Measurements from ENCODE around the gene MIPOL1.
A peak's percentile ranks its signal among the peaks of the same experiment; 100 is the strongest.
"Not testable (repeated sequence)": the region's sequence is repeated elsewhere in the genome, so short reads cannot be mapped to it uniquely, and the experiment has no call there.

The MIPOL1 gene

GRCh38 chr14:37236044-37236443 lies 38.3 kb downstream of the MIPOL1 start:
- DNase-seq, result not testable (repeated sequence)

- no peak for DNase-seq
These were observed 39.4 kb downstream of the MIPOL1 start for GRCh38 chr14:37237094-37237493.

DNA sequence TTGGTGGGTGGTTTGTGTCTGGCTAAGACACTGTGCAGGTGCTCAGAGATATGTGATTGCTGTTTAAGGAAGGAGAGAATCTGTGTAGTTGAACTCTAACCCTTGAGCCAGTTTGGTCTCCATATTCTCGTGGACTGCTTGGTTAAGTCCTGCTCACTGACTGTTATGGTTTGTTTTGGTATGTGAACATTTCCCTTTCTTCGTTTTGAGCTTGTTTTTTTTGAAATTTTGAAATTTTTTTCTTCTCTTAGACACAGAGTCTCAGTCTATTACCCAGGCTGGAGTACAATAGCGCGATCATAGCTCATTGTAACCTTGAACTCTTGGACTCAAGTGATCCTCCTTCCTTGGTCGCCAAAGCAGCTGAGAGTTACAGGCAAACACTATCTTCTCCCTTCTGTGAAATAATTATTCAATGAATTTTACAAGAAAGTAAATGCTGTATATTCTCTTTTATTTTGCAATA lies 40.0 kb downstream of the MIPOL1 start:
- no peak for DNase-seq

DNA sequence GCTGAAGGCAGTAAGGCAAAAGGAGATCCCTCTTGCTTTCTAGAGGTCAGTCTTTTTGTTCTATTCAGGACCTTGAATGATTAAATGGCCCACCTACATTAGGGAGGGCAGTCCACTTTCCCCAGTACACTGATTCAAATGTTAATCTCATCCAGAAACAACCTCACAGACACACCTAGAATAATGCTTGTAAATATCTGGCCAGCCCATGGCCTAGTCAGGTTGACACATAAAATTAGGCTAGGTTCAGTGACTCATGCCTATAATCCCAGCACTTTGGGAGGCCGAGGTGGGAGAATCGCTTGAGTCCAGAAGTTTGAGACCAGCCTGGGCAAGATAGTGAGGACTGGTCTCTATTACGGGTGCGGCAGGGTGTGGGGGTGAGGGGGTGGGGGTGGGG lies 43.5 kb downstream of the MIPOL1 start:
- DNase-seq, result no peak

DNA sequence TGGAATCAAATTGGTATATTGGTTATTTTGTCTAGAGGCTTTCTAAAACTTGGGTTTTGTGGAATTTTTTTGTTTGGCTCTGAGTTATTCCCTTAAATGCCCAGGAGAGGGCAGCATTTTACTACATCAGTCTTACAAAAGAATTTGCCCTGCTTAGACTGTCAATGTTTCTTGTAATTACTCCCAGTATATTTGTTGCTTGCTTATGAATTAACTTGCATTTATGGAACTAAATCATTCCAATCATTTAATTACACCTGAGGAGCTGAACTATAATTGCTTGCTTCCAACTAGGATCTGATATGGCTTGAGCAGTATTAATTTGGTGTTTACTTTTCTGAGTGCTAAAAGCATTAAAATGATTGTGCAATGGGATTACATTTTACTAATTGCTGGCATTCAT lies 48.7 kb downstream of the MIPOL1 start:
- DNase-seq, result peak; percentile 8

DNA sequence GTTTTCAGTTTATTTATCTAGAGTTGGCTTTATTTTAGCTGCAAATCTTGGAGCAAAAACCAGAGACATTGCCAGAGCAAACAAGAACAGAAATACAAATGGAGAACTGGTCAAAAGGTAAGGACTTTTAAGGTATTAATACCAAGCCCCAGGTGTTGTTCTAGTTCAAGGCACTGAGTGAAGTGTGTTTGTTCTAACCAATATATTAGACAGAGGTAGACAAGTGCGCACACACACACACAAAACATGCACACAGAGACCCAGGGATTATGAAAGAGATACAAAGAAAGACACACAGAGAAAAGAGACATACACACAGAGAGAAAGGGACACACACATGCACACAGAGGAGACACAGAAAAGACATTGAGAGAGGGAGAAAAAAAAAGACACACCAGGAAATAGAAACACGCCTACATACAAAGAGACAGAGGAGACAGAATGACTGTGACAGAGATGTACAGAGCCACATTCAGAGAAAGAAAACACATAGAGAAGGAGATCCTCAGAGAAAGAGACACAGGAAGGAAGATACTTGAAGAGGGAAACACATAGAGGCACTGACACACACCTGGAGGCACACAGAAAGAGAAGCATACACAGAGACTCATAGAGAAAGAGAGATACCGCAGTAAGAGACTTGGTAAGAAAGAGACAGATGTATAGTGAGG lies 50.2 kb downstream of the MIPOL1 start:
- DNase-seq, result no peak

DNA sequence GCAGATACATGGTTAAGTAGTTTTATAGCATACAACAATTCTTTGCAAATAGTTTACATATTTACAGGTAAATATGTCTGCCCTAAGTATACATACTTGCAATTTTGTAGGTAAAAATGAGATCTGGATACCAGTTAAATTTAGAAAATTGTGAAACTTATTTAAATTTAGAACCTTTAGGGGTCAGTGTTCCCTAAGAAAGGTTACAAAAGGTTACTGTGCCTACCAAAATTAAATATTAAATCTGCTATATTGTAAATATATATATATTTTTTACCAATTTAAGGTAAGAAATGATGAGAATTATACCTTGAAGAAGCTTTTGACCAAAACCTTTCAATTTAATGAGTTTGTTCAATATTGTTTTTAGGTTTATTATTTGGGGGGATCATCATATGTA lies 54.0 kb downstream of the MIPOL1 start:
- no peak for DNase-seq

GRCh38 chr14:37252434-37252833 lies 54.7 kb downstream of the MIPOL1 start:
- DNase-seq, result no peak

DNA sequence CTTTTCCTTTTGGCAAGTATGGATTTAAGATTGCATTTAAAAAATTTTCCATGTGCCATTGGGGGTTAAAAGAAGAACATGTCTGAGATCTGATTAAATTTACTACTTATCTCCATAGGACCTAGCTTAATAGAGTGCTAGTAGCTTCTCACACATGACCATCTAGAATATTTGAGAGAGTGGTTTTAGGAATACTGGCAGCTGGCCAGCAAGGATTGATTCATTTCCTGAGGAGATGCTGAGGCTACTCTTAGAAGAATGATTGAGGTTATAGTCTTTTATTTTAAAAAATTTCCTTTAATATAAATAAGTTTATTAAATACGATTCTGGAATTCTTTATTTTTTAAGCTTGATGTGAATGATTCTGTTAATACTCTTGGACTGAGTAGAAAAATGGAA lies 56.2 kb downstream of the MIPOL1 start:
- DNase-seq, result no peak

GRCh38 chr14:37254411-37254947 lies 56.7 kb downstream of the MIPOL1 start:
- DNase-seq, result no peak

DNA sequence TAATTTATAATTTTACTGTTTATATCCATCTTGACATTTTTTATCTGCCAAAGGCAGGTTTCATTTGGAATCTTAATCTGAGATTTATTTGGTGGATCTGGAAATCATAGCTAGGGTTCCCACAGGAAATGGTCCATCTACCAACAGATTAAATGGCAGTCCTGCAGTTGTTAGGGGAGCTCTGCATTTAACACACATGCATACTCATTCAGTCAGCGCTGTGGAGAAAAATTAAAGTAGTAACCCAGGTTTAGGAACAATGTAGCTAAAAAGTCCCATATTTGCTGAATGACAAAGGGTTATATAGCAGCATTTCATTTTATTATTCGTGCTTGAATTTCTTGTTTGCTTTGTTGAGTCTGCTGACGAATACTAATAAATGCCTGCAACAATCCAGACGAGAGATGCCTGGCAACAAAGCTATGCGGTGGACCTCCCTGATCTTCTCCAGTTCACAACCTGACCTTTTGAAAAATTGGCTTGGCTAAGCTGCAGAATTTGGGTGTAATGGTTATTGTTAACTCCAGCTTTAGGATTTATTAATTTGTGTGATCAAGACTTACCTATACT lies 59.8 kb downstream of the MIPOL1 start:
- DNase-seq, result no peak

GRCh38 chr14:37262649-37263048 lies 64.9 kb downstream of the MIPOL1 start:
- DNase-seq, result no peak

DNA sequence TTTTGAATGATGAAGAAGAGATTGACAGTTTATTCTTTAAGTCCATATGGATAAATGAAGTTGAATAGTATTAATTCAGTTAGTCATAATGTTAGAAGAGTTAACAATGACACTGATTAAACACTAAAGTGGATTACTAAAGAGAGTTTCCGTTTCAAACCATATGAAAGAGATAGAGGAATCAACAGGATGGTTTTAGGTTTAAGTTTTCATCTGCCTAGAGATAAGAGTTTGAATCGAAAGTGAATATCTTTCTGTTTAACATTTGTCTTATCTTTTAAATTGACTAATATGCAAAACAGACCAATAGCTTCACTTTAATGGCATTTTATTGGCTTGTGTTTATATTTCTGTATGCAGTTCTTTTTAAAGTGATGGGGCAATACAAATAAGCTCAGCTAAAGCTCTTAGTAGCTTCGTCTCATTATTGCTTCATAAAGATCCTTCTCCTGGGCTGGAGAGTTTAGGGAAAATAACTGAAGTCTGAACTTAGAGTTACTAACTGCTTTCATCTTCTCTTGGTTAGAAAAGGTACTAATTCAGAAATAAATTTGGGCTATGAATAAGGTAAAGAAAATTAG lies 66.0 kb downstream of the MIPOL1 start:
- DNase-seq, result no peak

- no peak for DNase-seq
These were observed 71.1 kb downstream of the MIPOL1 start for GRCh38 chr14:37268788-37269187.

DNA sequence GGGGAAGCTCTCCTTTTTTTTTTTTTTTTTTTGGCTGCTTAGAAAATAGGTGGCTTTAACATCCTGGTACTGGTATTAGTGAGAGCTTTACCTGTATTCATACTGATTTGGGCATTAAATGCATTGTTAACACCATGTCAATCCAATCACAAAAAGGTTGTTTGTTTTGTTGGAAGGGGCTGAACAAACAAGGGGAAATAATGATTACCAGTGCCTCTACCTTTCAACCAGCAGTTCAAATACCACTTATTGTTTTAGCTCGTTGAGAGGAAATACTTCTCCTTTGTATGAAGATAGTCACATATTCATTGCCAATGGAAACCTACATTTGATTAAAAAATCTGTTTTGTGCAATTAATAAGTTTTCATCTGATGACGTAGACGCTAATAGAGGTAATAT lies 72.9 kb downstream of the MIPOL1 start:
- DNase-seq, result no peak

- DNase-seq, result no peak
These were observed 74.8 kb downstream of the MIPOL1 start for GRCh38 chr14:37272569-37272968.

DNA sequence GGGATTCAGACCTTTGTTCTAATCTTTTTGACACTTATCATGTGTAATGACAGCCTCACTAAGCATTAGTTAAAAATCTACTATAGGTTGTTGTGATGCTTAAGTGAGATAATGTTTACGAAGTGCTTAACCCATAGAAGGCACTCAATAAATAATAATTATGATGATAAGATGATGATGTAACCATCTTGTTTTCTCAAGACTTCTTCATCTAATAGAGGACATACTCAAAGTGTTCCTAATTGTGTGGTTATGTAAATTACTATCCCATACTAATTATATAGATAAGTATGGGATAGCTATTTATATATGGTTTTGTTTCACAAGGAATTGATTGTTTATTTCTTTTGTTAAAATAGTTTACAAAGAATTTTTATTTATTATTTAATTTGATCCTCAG lies 76.9 kb downstream of the MIPOL1 start:
- no peak for DNase-seq

- DNase-seq, result no peak
These were observed 78.2 kb downstream of the MIPOL1 start for GRCh38 chr14:37275963-37276362.

DNA sequence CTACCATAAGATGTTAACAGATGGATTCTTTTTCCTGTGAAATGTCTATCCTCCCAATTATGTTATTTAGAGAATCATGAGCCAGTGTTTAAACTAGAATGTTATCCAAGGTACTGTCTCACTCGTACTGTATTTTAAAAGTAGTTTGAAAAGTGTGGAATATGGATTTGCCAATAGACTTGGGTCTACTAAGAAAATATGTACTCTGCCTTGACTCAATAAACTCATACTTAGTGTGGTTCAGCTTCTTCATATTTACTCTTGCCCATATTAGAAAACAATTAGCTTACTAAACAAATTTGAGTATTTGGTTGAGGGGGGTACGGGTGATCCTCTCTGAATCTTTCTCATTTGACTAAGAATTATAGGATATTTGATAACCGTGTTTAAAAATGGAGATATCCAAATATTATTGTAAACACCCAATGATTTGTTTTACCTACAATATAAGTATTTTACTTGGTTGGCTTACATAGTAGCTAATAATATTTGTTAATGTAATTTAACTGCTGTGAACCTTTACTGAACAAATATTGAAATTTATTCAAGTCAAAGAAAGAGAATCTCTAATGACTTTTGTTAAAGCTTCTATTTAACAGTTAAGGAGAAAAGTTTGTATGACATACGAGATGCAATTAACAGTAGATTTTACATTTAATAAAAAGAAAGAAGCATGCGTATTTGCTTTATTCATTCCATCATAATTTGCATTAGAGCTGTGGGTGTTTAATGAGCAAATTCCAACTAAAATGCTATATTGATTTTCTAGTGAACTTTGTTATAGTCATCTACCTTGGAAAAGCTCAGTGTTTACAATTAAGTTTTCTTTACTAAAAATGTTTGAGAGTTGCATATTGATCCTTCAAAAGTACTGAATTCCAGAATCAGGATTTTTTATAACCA lies 81.2 kb downstream of the MIPOL1 start:
- no peak for DNase-seq

DNA sequence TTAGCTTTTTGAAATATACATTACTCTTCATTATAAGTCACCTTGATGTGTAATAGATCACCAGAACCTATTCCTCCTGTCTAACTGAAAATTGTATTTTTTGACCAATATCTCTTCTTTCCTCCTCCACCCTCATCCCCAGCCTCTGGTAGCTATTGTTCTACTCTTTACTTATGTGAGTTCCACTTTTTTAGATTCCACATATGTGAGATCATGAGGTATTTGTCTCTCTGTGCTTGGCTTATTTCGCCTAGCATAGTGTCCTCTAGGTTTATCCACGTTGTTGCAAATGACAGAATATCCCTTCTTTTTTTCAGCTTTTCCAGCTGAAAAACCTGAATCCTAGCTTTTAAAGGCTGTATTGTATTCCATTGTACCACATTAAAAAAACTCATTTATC lies 82.1 kb downstream of the MIPOL1 start:
- no peak for DNase-seq

DNA sequence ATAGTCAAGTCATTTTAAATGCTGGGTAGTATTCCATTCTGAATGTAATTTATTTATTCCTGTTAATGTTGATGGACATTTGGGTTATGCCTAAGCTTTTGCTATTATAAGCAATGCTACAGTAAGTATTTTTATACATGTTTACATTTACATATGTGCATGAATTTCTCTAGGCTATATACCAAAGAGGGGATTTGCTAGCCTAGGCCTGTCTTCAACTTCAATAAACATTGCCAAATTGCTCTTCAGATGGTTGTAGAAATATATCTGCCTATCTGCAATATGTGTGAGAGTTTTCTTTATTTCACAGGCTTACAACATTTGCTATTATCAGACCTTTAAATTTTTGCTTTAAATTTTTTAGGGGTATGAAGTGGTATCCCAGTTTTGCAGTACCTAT lies 87.0 kb downstream of the MIPOL1 start:
- no peak for DNase-seq

DNA sequence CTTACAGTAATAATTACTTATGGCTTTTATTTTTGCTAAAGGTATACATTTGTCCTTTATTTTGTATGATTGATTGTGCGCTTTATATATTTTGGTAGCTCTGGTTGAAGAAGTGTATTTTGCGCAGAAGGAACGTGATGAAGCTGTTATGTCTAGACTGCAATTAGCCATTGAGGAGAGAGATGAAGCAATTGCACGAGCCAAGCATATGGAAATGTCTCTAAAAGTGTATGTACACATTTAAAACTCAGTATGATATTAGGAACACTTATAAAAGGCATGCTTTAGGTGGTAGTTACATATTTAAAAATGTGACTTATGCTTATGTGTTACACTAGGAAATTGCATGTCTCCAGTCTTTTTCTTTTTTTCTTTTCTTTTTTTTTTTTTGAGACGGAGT lies 87.5 kb downstream of the MIPOL1 start:
- no peak for DNase-seq

DNA sequence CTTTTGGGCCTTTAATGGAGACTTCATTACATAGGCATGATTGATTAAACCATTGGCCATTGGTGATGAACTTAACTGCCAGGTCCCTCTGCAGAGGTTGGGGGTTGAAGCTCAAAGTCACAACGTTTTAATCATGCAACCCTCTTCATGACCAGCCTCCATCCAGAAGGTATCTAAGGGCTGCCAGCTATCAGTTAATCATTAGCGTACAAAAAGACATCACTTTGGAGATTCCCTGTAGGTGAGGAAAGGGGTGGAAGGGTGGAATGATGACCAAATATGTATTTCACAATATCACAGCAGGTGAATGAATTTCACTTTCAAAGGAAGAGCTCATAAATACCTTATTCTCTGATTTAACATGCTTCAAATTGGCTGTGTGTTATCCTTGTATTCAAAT lies 92.0 kb downstream of the MIPOL1 start:
- DNase-seq, result no peak

All from DMS 273 treated with DMSO at 0.1 percent for 48 hours (cell line).